Fibroblast of villous mesenchyme (primary cell): ENCODE results near the gene RBCK1. TPM values are rescaled to one million over a fixed set of nuclear protein-coding genes. Genes with fewer than 3 reads are reported as not detected.
"Not testable (repeated sequence)": the region's sequence is repeated elsewhere in the genome, so short reads cannot be mapped to it uniquely, and the experiment has no call there.

ENCODE experiments used
- DNase-seq: peaks from one replicate; pipeline ENCODE4 v3.0.0-alpha.2; 2010; ENCODE audit warnings: low read depth
- H3K4me3 ChIP-seq: 2 replicates; pipeline ENCODE4 v1.5.1; 2011; ENCODE audit warnings: low read depth, mild to moderate bottlenecking, low read length
- CTCF ChIP-seq: IDR thresholded peaks from 2 replicates; pipeline ENCODE4 v1.5.1; 2012; ENCODE audit warnings: low read depth, mild to moderate bottlenecking, low read length; ENCODE audit not compliant: insufficient read depth
- total RNA-seq: library from RNA; depleted of rRNA; stranded (reverse); fragments of >200 nt; gene quantifications from 2 replicates; pipeline ENCODE4 v1.2.3, GENCODE V29; 2012

Gene RBCK1
- total RNA-seq, 1 donor, result 59.2 TPM

DNA sequence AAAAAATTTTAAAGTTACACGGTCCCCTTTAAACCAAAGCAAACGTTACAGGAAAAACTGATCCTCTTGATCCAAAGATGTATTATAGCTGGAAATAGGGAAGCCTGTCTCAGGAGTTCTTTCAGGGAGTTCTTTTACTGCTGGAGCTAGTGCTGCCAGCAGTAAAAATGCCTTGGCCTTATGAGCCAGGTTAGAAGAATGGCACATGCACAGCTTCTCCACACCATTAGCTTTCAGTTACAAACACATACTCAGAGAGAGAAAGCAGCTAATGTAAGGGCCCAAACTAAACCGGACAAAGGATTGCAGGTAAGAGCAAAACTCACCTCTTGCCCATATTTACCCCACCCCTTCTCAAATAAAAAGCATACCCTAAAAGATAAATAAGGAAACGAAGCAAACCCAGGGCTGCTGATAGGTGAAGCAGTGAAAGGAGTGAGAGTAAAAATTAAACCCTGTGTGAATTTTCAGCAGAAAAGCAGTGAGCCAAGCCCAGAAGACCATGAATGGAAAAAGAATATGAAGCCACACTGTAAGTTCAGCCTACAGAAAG lies 35.2 kb downstream of the RBCK1 start:
- no peak for TF ChIP-seq CTCF
- H3K4me3 ChIP-seq, result no peak overlapping the region
- no peak for DNase-seq

DNA sequence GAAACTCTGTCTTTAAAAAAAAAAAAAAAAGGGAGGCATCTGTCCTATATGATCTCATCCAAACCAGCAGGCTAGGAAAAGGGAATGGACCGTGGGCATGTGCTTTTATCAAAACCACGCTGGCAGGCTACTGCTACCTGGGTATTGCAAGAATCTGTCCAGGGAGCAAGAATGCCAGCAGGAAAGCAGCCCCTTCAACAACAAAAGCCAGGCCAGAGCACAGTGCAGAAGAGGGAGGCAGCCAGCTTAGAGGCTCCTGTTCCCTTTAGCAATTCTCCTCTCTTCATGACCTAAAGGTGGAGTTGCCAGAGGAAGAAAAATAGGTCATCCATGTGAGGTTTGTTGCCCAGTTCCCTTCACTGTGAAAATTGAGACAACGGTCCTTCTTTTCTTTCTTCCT lies 36.0 kb downstream of the RBCK1 start:
- no peak overlapping the region for H3K4me3 ChIP-seq
- DNase-seq, result no peak
- TF ChIP-seq CTCF, result no peak

- no peak for TF ChIP-seq CTCF
- H3K4me3 ChIP-seq, result no peak overlapping the region
- peak; percentile 74 for DNase-seq
Measured at GRCh38 chr20:444862-445426, 36.8 kb downstream of the RBCK1 start.

DNA sequence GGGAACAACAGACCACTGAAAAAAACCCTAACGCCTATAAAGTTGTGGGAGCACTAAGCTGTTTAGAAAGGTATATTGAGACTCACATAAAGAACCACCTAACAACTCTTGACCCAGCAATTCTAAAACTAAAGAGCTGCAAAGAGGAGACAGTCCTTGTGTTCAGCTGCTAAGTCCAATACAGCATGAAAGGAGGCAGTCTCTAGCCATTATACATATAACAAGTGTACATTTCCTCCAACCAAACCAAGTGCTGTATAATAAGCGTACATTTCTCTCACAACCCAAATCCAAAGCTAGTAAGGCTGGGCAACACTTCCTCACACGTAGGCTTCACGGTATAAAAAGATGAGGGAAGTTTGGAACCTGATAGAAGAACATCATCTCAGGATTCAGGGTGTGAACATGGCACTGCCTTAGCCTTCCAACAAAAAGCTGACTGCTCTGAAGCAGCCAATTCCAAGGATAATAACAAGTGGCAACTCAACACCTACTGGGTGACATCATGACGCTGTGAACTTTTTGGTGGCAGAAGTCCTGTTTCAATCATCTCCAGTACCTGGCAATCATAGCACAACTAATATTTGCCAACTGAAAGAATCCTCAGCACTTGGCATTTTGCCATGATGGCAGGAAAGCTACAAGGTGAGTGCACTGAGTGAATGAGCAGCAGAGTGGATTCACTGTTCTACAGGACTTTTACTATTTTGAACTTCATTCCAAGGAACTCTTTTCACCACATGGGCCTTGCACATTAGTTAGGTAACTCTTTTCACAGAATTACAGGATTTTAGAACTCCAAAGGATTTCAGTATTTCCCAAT lies 37.6 kb downstream of the RBCK1 start:
- no peak overlapping the region for H3K4me3 ChIP-seq
- no peak for DNase-seq
- no peak for TF ChIP-seq CTCF

DNA sequence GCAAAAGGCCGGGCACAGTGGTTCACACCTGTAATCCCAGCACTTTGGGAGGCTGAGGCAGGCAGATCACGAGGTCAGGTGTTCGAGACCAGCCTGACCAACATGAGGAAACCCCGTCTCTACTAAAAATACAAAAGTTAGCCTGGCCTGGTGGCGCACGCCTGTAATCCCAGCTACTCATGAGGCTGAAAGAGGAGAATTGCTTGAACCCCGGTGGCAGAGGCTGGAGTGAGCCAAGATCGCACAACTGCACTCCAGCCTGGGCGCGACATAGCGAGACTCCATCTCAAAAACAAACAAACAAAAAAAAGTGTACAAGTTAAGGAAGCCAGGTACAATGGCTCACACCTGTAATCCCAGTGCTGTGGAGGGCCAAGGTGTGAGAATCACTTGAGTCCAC lies 43.9 kb downstream of the RBCK1 start:
- DNase-seq, H3K4me3 ChIP-seq: not testable (repeated sequence)

DNA sequence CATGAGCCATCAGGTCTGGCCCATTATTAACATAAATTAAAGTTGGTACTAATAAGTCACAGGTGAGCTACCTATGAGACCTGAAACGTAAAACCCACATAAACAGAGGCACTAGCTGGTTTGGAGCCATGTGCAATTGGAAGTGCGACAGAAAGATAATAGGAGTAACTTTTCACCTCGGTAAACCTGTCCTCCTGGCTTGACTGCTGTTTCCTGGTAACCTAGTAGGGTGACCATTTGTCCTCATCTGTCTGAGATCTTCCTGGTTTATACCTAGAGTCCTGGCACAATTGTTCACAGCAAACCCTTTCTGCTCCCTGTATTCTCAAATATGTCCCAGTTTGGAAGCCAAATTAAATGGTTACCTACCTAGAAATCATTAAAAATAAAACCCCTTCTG lies 46.9 kb downstream of the RBCK1 start:
- no peak for DNase-seq
- no peak for TF ChIP-seq CTCF
- H3K4me3 ChIP-seq, result no peak overlapping the region

DNA sequence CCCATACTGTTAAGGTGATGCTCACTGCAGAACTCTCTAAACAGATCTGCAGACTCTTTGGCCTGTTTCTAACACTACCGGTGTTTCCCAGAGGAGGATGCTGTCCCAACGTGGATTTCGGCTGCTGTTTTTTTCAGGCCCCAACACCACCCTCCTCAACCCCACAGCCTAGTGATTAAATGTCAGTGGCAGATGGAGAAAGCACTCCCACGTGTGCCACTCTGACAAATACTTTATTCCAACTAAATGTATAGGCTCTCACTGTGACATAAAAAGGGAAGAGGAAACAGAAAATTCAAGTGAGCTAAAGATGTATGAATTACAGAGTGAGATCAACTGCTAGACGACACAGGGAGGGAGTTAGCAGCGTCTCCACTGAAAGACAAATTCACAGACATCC lies 50.7 kb downstream of the RBCK1 start:
- TF ChIP-seq CTCF, result no peak
- no peak overlapping the region for H3K4me3 ChIP-seq
- no peak for DNase-seq
